ENCODE results near the gene SSNA1. TPM values are rescaled to one million over a fixed set of nuclear protein-coding genes. Genes with fewer than 3 reads are reported as not detected.

The SSNA1 gene
- total RNA-seq, 1 donor from 2014 or later = 88.8 TPM

GRCh38 chr9:137218754-137219271 lies 30.3 kb downstream of the SSNA1 start:
- intact Hi-C loops (cut with micrococcal nuclease) = no loop called here

- intact Hi-C loops (cut with micrococcal nuclease) = loop anchor here (10.0 kb wide), 2 partner anchors 335 to 675 kb away; partner anchors contain the start of genes NOTCH1 and TRAF2
Measured at GRCh38 chr9:137219757-137220316, 31.4 kb downstream of the SSNA1 start.

- intact Hi-C loops (cut with micrococcal nuclease) = loop anchor here (10.0 kb wide), 2 partner anchors 336 to 676 kb away; partner anchors contain the start of genes NOTCH1 and TRAF2
Measured at GRCh38 chr9:137220317-137221094, 32.0 kb downstream of the SSNA1 start.

GRCh38 chr9:137221095-137221505 lies 32.6 kb downstream of the SSNA1 start:
- intact Hi-C loops (cut with micrococcal nuclease) = loop anchor here (10.0 kb wide), 2 partner anchors 336 to 676 kb away; partner anchors contain the start of genes NOTCH1 and TRAF2

GRCh38 chr9:137221506-137222111 lies 33.1 kb downstream of the SSNA1 start:
- intact Hi-C loops (cut with micrococcal nuclease) = loop anchor here (10.0 kb wide), 2 partner anchors 337 to 677 kb away; partner anchors contain the start of genes NOTCH1 and TRAF2

GRCh38 chr9:137222190-137223077 lies 34.0 kb downstream of the SSNA1 start, which contains the start of gene RNF208:
Gene RNF208, minus strand, starts transcription at chr9:137222240. Its CDS starts 1,028 bp downstream, at chr9:137221212.
- intact Hi-C loops (cut with micrococcal nuclease) = loop anchor here (1.0 to 10.0 kb wide), 16 partner anchors 14 to 678 kb away; partner anchors contain the start of genes ANAPC2, ARRDC1, MAN1B1 and NDOR1

GRCh38 chr9:137223078-137223970 lies 34.8 kb downstream of the SSNA1 start:
- intact Hi-C loops (cut with micrococcal nuclease) = loop anchor here (1.0 to 10.0 kb wide), 16 partner anchors 13 to 679 kb away; partner anchors contain the start of genes ANAPC2, ARRDC1, MAN1B1 and NDOR1

GRCh38 chr9:137224830-137225694 lies 36.6 kb downstream of the SSNA1 start, which contains the start of gene CYSRT1:
Gene CYSRT1, plus strand, starts transcription at chr9:137225174. Its CDS starts 448 bp downstream, at chr9:137225622.
- intact Hi-C loops (cut with micrococcal nuclease) = loop anchor here (10.0 kb wide), 2 partner anchors 340 to 680 kb away; partner anchors contain the start of genes NOTCH1 and TRAF2

GRCh38 chr9:137225699-137226331 lies 37.3 kb downstream of the SSNA1 start:
- intact Hi-C loops (cut with micrococcal nuclease) = loop anchor here (2.0 to 10.0 kb wide), 3 partner anchors 179 to 681 kb away; partner anchors contain the start of genes NOTCH1, NPDC1 and TRAF2

- intact Hi-C loops (cut with micrococcal nuclease) = loop anchor here (1.0 to 10.0 kb wide), 6 partner anchors 10 to 682 kb away; partner anchors contain the start of genes NOTCH1, NPDC1 and TRAF2
Measured at GRCh38 chr9:137226338-137227053, 38.0 kb downstream of the SSNA1 start.

- intact Hi-C loops (cut with micrococcal nuclease) = loop anchor here (1.0 to 10.0 kb wide), 6 partner anchors 9 to 682 kb away; partner anchors contain the start of genes NOTCH1, NPDC1 and TRAF2
Measured at GRCh38 chr9:137227054-137227852, 38.8 kb downstream of the SSNA1 start, which contains the start of gene RNF224. Gene RNF224, plus strand, starts transcription at chr9:137227502. Its CDS starts 834 bp downstream, at chr9:137228336.

- intact Hi-C loops (cut with micrococcal nuclease) = loop anchor here (1.0 to 10.0 kb wide), 6 partner anchors 8 to 683 kb away; partner anchors contain the start of genes NOTCH1, NPDC1 and TRAF2
Measured at GRCh38 chr9:137227853-137228505, 39.5 kb downstream of the SSNA1 start.

- intact Hi-C loops (cut with micrococcal nuclease) = loop anchor here (10.0 kb wide), 2 partner anchors 344 to 684 kb away; partner anchors contain the start of genes NOTCH1 and TRAF2
Measured at GRCh38 chr9:137228506-137228967, 40.1 kb downstream of the SSNA1 start.
